GM21390 (cell line): ENCODE results near the gene GRAMD4.
"Not testable (repeated sequence)": the region's sequence is repeated elsewhere in the genome, so short reads cannot be mapped to it uniquely, and the experiment has no call there.

Source experiments
- ATAC-seq: cut with Tn5 transposase; IDR thresholded peaks from one replicate; pipeline ENCODE4 v1.9.1; 2021; ENCODE audit not compliant: unreplicated experiment

Gene GRAMD4

DNA sequence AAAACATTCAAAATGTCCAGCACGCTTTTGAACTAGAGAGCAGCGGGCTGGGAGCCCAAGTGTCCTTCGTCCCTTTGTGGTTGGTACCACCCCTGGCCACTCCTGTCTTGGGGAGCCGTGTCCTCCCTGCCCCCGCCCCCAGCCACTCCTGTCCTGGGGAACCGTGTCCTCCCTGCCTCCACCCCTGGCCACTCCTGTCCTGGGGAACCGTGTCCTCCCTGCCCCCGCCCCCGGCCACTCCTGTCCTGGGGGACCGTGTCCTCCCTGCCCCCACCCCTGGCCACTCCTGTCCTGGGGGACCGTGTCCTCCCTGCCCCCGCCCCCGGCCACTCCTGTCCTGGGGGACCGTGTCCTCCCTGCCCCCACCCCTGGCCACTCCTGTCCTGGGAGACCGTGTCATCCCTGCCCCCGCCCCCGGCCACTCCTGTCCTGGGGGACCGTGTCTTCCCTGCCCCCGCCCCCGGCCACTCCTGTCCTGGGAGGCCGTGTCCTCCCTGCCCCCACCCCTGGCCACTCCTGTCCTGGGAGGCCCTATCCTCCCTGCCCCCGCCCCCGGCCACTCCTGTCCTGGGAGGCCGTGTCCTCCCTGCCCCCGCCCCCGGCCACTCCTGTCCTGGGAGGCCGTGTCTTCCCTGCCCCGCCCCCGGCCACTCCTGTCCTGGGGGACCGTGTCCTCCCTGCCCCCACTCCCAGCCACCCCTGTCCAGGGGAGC is 14.9 kb downstream of the GRAMD4 start:
- not testable (repeated sequence) for ATAC-seq

- ATAC-seq = no peak
These were observed 15.6 kb downstream of the GRAMD4 start for GRCh38 chr22:46635756-46636155.

- no peak for ATAC-seq
These were observed 16.2 kb downstream of the GRAMD4 start for GRCh38 chr22:46636221-46637002.

DNA sequence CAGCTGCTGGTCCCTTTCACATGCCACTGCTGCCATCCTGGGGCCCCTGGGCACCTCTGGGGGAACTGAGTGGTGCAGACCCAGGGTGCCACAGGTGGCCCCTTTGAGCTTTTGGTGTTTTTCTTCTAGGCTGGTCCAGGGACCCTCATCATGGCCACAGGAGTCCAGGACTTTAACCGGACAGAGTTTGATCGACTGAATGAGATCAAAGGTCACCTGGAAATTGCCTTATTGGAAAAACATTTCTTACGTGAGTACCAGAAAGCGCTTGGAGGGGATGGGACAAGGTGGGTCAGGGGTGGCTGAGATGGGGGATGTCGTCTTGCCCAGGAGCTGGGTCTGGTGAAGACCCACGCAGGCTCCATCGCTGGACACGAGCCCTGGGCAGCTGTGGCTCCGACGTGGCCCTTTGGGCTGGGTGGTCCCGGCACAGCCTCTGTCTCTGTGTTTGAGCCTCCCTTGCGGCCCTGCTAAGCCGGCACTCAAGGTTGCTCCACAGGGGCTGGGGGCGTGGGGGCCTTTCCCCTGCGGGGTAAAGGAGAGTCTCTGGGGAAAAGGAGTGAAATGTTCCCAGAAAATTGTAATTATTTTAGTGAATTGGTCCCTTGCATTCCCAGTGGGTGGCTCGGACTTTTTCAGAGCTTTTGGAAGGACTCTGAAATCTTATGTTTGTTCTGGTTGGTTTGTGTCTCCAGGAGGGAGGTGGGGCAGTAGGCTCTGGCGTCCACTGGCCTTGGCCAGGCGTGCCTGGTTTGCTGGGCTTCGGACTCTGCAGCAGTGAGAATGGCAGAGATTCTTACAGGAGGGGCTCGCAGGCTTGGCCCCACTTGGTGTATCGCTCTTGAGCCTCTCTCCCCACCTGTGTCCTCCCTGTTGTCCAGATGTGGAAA is 17.8 kb downstream of the GRAMD4 start:
- no peak for ATAC-seq

DNA sequence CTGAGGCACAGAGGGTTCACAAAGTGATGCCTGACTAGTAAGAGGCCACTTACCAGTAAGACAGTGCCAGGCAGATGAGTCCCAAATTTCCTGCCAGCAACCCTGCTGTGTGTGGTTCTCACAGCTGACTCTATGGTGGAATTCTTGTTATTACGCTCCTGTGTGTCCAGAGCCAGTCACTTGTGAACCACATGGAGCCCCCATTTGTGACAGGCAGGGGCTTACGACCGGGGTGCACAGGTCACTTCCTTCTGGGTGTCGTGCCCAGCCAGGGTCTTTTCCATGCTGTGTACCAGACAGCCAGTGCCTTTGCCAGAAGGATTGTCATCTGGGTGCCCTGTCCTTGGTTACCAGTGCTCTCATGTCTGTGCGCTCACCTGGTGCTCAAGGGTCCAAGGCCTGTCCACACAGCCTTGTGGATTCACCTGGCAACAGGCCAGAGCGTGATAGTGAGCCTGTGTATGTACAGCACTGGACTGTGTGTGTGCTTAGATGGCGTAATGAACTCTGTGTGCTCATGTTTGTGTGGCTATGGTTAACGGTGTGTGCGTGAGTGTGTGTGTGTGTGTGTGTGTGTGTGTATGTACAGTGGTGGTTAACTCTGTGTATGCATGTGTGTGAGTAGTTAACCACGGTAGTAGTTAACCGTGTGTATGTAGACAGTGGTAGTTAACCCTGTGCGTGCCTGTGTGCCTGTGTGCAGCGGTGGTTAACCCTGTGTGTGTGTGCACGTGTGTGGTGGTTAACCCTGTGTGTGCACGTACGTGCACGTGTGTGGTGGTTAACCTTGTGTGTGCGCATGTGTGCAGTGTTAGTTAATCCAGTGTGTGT is 18.6 kb downstream of the GRAMD4 start:
- ATAC-seq = no peak

GRCh38 chr22:46639843-46640242 is 19.7 kb downstream of the GRAMD4 start:
- no peak for ATAC-seq

DNA sequence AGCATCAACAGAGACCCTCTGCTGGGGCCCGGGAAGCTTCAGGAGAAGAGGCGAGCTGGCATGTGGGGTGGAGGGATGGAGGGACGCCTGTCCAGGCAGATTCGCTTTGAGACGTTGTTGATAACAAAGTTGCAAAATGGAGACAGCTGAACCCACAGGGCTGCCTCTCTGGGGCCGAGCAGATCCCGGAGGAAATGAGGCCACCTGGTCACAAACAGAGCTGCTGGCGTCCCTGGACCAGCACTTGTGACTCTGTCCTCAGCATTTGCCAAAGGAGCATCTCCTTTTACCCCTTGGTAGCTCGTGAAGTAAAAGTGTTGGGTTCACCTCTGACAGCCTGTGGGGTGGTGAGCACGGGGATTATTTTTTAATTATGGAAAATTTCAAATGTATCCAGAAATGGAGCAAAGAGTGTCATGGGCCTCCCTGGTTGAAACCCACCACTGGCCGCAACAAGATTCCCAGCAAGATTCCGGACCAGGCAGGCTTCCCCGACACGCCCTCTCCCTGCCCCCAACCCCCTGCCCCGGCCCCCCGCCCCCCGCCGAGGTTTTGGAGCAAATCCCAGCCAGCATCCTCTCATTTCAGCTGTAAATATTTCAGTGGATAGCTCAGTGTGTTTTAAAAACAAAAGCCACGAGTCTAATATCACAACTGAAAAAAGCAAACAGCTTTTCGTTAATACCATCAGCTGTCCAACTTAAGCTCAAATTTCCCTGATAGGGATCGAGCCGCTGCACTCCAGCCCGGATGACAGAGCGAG is 20.3 kb downstream of the GRAMD4 start:
- no peak for ATAC-seq

DNA sequence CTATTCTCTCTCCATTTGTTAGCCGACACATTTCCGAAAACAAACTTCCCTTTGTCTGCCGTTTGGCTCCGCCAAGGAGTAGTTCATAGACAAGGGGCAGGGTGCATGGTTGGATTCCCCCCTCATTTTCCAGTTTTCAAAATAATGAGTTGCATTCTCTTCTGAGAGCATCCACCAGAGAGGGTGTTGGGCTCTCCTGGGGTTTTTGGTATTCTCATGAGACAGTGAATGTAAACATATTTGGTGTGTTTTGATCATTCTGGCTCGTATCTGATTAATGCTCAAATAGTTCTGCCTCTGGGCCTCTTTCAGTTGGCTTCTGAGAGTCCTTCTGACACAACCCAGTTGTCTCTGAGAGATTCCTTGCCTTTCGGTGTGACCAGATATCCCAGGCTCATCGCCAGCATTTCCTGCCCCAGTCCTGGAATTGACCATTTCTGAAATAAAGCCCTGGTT is 21.7 kb downstream of the GRAMD4 start:
- no peak for ATAC-seq

DNA sequence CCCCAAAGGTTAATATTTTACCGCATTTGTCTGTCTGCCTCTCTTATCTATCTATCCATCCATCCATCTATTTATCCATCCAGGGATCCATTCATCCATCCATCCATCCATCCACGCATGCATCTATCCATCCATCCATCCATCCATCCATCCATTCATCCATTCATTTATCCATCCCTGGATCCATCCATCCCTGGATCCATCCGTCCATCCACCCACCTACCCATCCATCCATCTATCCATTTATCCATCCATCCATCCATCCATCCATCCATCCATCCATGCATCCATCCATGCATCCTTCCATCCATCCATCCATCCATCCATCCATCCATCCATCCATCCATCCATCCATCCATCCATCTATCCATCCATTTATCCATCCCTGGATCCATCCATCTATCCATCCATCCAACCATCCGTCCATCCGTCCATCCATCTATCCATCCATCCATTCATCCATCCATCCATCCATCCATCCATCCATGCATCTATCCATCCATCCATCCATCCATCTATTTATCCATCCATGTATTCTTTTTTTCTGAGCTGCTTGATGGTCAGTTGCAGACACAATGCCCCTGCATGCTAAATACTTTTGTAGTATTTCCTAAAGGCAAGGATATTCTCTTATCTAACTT is 22.8 kb downstream of the GRAMD4 start:
- ATAC-seq = not testable (repeated sequence)

DNA sequence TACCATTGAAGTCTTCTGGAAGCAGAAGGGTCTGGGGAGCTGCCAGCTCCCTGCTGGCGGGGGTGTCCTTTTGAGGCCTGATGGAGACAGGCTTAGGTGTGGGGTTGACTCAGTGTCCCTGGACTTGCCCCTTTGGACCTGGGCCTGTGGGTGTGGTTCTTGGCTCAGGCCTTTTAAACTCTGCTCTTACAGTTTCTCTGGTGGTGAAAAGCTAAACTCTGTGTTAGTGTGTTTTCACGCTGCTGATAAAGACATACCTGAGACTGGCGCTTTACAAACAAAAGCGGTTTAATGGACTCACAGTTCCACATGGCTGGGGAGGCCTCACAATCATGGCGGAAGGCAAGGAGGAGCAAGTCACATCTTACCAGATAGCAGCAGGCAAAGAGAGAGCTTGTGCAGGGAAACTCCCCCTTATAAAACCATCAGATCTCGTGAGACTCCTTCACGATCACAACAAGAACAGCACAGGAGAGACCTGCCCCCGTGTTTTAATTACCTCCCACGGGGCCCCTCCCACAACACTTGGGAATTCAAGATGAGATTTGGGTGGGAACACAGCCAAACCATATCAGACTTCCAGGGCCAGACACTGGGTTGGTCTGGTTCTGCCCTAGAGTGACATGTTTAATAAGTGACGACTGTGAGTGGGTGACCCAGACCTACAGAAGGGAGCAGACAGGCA is 26.5 kb downstream of the GRAMD4 start:
- no peak for ATAC-seq

DNA sequence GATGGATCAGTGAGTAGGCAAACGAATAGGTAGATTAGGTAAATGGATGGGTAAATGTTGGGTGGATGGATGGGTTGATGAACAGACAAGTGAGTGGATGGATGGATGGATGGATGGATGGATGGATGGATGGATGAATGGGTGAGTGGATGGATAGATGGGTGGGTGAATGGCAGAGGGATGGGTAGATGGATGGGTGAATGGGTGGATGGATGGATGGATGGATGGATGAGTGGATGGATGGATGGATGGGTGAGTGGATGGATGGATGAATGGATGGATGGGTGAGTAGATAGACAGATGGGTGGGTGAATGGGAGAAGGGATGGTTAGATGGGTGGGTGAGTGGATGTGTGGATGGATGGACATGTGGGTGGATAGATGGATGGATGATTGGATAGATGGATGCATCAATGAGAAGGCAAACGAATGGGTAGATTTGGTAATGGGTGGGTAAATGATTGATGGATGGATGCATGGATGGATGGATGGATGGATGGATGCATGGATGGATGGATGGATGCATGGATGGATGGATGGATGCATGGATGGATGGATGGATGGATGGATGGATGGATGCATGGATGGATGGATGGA is 28.1 kb downstream of the GRAMD4 start:
- not testable (repeated sequence) for ATAC-seq

DNA sequence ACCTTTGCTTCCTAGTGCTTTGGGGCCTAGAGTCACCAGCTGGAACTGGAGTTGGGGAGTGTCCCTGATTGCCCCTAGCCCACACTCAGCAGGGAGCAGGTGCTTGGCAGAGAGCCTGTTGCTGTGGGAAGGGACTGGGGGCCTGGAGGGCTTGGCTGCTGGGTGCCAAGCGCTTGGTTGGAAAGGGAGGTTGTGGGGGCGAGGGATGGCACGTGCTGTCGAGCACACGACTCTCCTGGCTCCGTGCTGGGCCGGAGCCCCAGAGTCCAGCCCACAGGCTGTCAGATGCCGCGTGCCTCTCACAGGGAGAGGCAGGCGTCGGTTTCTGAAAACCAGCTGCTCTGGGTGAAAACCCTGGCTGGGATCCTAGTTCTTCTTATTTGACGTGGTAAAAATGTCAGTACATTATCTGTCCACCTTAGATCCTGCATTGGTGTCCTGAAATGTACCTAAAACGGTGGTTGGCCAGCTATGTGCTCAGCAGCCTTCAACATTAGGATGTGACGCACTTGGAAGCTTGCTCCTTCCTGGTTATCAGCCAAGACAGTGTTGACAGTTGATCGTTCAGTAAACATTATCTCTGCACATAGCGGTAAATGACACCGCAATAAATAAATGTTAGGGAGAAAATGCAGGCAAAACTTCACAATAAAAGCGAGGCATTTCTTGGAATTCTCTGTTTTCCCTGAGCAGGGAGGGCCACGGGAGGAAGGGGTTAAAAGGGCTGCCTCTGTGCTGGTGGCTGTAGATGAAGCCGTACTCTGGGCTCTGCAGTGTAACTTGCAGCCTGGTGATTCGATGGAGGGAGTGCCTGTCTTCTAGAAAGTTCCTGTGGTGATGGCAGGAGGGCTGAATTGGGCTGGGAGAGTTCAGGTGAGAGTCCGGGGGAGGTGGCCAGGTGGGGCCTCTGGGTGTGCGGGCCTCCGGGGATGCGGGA is 29.2 kb downstream of the GRAMD4 start:
- no peak for ATAC-seq

DNA sequence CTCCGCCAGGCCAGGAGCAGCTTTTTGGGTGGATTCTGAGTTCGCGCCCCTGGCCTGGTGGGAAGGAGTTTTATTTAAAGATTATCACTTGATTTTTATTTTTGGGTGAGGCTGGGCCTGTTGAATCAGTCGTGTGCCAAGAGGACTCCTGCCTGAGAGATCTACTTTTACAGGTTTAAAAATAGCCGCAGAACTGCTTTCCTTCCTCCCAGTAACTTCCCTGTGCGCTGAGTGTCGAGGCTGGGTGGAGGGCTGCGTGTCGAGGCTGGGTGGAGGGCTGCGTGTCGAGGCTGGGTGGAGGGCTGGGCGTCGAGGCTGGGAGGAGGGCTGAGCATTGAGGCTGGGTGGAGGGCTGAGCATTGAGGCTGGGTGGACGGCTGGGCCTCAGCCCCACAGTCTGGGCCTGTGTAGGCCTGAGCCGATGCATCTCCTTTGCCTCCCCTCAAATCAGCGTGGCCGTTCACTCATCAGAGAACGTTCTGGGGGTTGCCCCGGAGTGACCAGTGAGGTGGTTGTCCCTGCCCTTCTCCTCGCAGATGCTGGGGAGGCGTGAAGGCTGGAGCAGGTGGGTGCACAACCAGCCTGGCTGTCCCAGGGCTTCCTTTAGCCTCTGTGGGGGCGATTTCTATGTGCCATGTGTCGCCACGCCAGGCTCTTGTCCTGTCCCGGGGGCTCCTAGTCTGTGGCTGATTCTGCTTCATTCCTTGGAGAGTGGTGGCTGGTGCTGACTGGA is 30.1 kb downstream of the GRAMD4 start:
- ATAC-seq = no peak

GRCh38 chr22:46651316-46651715 is 31.1 kb downstream of the GRAMD4 start:
- ATAC-seq = no peak

DNA sequence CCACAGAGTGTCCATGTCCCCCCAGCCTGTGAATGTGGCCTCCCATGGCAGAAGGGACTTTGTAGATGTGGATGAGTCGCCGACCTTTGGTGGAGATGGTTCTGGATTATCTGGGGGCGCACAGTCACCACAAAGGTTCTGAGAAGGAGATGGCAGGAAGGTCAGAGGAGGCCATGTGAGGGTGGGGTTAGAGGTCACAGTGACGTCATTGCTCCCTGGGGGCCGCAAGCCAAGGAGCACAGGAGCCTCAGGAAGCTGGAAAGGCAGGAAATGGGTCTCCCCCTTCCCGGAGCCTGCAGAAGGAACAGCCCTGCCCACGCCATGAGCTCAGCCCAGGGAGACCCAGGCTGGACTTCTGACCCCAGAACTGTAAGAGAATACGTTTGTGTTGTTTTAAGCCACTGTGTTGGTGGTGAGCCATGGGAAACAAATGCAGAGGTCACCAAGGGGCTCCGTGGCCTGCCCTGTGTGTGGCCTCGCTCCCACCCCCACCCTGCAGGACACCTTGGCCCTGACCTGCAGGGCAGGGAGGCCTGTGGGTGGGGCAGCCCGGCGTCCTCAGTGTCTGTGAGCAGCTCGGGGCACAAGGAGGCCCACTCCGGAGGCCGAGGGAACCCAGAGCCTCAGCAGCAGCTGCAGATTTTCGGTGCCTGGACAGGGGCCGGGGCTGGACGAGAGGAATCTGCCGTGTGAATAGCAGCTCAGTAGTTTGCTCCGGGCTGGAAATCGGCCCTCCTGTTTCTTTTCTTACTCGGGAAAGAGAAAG is 32.1 kb downstream of the GRAMD4 start:
- ATAC-seq = no peak

DNA sequence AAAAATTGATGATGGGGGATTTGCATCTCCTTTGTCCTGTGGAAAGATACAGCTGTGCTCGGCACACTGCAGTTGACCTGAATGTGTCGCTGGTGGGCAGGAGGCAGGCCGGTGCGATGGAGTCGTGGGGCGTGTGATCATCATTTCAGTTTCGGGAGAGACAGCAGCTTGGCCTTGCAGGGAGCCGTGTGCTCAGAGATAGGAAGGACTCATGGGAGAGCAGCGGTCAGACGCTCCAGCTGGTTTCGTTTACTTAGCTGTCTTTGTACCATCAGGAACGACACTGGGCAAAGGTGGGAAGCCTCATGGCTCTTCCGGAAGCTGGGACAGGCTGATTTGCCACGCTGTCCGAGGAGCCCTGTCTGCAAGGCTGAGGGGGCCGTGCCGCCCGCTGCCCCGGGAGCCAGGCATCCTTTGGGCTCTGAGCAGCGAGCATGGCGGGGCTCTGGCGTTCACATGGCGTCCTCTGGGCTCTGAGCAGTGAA is 32.7 kb downstream of the GRAMD4 start:
- no peak for ATAC-seq
